ENCODE results near the gene FMNL3.

DNA sequence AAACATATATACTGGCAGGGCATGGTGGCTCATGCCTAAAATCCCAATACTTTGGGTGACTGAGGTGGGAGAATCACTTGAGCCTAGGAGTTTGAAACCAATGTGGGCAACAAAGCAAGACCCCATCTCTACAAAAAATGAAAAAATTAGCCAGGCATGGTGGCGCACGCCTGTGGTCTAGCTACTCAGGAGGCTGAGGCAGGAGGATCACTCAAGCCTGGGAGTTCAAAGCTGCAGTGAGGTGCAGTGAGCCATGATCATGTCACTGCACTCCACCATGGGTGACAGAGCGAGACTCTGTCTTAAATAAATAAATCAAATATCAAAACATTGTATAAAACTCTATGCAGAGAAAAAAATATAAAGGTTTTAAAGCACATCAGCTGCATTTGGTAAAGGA is 5.2 kb downstream of the FMNL3 start:
- TF ChIP-seq POLR2AphosphoS5 (IDR thresholded peaks at IDR 0.05) = no peak
- TF ChIP-seq, protein P1, sequence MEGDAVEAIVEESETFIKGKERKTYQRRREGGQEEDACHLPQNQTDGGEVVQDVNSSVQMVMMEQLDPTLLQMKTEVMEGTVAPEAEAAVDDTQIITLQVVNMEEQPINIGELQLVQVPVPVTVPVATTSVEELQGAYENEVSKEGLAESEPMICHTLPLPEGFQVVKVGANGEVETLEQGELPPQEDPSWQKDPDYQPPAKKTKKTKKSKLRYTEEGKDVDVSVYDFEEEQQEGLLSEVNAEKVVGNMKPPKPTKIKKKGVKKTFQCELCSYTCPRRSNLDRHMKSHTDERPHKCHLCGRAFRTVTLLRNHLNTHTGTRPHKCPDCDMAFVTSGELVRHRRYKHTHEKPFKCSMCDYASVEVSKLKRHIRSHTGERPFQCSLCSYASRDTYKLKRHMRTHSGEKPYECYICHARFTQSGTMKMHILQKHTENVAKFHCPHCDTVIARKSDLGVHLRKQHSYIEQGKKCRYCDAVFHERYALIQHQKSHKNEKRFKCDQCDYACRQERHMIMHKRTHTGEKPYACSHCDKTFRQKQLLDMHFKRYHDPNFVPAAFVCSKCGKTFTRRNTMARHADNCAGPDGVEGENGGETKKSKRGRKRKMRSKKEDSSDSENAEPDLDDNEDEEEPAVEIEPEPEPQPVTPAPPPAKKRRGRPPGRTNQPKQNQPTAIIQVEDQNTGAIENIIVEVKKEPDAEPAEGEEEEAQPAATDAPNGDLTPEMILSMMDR (IDR thresholded peaks at IDR 0.05) = no peak
